HG02973 (cell line): Measurements from ENCODE around the gene NDUFA8.
"Not testable (repeated sequence)": the region's sequence is repeated elsewhere in the genome, so short reads cannot be mapped to it uniquely, and the experiment has no call there.

Experiments
- ATAC-seq: cut with Tn5 transposase; IDR thresholded peaks from one replicate; pipeline ENCODE4 v1.9.1; 2021; ENCODE audit warnings: moderate library complexity; ENCODE audit not compliant: unreplicated experiment

Gene NDUFA8

GRCh38 chr9:122122468-122122867, 37.1 kb downstream of the NDUFA8 start:
- ATAC-seq, result no peak

DNA sequence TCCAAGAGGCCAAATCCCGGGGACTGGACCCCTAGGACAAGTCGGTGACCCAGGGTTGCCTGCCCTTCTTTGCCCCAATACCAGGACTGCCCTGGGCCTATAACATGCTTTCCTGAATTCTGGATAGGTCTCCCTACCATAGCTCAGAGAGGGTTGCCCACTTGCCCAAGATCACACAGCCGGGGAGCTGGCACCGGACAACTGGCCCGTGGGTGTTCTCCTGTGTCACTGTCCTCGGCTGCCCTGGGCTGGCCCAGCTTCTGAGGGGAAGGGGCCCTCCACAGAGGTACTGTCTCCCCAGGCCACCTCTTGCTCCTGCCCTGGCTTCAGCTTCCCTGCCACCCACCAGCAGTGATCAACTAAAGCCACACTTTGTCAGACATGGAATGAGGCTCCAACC, 37.6 kb downstream of the NDUFA8 start:
- no peak for ATAC-seq

GRCh38 chr9:122121391-122121790, 38.2 kb downstream of the NDUFA8 start:
- ATAC-seq, result no peak

GRCh38 chr9:122120316-122121071, 39.1 kb downstream of the NDUFA8 start:
- no peak for ATAC-seq

- no peak for ATAC-seq
Measured at GRCh38 chr9:122119721-122120120, 39.9 kb downstream of the NDUFA8 start.

DNA sequence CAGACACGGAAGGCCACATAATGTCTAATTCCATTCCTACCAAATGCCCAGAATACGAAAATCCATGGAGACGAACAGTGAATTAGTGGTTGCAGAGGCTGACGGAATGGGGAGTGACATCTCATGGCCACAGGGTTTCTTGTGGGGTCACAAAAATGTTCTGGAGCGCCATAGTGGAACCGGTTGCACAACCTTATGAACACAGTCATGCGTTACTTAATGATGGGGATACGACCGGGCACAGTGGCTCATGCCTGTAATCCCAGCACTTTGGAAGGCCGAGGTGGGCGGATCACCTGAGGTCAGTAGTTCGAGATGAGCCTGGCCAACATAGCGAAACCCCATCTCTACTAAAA, 40.4 kb downstream of the NDUFA8 start:
- no peak for ATAC-seq

DNA sequence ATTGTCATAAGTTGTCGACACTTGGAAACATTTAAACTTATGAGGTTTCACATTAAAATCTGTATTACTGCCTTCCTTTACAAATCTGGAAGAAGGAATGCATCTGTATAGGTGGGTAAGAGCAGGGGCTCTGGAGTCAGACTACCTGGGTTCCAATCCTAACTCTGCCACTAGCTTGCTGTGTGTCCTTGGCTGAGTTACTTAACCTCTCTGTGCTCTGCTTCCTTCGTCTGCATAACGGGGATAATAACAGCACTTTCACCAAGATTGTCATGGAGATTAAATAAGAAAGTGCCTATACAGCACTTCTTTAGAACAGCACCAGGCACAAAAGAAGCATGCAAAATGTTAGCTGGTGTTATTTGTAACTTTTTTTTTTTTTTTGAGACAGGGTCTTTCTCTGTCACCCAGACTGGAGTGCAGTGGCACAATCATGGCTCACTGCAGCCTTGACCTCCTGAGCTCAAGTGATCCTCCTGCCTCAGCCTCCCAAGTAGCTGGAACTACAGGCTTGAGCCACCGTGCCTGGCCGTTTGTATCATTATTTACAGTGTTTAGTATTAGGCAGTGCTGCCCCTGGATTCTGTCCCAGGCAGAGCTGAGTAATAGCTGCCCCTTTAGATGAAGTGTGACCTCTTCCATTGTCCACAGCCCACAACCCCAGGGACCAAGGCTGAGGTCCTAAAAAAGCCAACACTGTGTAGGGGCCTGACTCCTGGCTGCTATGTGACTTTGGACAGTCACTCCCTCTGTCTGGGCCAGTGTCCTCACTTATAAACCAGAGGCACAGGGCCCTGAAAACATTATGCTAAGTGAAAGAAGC, 41.0 kb downstream of the NDUFA8 start:
- ATAC-seq, result no peak

GRCh38 chr9:122117241-122117640, 42.3 kb downstream of the NDUFA8 start:
- not testable (repeated sequence) for ATAC-seq

DNA sequence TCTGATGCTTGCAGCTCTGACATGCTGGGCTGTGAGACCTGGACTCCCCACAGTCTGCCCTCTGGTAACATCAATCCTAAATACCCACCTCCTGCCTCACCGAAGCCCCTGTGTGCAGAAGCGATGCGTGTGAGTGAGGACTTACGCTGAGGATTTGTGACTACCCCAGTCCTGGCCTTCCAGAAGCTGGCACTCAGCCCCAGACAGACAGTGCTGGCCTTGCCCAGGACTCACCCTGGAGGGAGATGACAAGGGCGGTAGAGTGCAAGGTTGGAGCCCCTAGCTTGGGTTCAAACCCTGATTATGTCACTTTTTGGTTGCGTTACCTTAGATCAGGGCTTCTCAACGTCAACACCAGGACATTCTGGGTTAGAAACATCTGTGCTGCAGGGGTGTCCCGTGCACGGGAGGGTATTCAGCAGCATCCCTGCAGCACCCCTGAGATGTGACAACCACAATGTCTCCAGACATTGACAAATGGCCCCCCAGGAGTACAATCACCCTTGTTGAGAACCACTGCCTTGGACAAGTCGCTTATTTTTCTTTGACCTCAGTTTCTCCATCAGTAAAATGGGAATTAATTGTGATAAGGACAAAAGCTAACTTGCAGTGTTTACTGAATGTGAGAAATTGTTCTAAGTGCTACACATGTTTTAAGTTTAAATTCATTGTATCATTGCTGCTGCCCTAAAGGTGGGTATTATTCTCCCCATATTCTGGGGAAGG, 43.0 kb downstream of the NDUFA8 start:
- ATAC-seq, result no peak

DNA sequence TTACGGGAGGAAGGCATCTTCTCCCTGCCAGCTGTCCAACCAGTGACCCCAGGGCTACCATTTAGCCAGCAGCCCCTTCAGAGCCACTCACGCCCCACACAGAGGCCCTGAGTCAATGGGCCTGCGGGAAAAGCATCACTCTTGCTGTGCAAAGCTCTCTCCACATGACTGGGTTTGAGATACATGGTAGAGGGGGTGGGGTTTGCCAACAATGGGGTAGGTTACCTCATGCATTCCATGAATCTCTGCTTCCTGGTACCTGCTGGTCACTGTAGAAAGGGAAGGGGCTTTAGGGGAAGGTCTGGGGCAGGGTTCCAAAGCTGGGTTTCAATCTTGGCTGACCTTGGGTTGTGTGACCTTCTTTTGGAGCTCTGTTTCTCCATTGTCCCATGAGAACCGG, 43.5 kb downstream of the NDUFA8 start:
- ATAC-seq, result no peak

- ATAC-seq, result no peak
Measured at GRCh38 chr9:122115176-122116035, 44.2 kb downstream of the NDUFA8 start.

GRCh38 chr9:122113574-122113973, 46.0 kb downstream of the NDUFA8 start:
- ATAC-seq, result no peak

- no peak for ATAC-seq
Measured at GRCh38 chr9:122112238-122112637, 47.3 kb downstream of the NDUFA8 start.

GRCh38 chr9:122111413-122112085, 48.0 kb downstream of the NDUFA8 start:
- ATAC-seq, result no peak

- no peak for ATAC-seq
Measured at GRCh38 chr9:122110100-122110833, 49.3 kb downstream of the NDUFA8 start.

GRCh38 chr9:122109035-122109813, 50.4 kb downstream of the NDUFA8 start:
- no peak for ATAC-seq

DNA sequence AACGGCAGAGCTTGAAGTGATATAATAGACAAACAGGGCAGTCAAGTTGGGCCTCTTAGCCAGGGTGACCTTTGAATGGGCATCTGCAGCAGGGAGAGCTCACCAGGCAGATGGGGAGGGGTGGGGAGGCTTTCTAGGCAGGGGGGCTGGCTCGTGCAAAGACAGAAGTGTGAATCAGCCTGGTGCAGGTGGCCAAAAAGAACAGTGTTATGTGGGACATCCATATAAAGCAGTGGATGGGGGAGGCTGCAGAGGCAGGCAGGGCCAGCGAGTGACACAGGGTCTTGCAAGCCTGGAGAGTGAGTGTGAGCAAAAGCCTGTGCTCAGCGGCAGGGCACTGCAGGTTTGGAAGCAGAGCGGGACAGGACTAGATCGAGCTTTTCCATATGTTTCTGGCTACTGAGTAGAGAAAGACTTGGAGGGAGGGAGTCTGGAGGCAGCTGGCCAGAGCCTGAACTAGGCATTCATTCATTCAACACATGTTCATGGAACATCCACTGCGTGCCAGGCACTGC, 52.2 kb downstream of the NDUFA8 start:
- ATAC-seq, result no peak

DNA sequence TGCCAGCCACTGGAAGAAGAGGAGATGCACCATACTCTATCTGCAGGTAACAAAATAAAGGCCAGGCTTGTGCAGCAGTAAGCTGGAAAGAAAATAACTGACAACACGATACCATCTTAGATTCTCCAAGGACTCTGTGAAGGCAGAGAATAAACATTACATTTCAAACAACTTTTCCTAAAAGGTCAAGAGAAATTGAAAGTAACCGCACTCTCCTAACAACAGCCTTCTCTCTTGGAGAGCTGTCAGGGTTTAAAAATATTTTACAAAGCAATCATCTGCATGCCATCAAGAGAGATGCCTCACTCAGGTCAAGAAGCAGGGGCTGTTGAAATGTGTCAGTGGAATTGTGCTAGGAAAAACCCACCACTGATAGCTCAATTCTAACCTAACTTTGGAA, 53.0 kb downstream of the NDUFA8 start:
- no peak for ATAC-seq

DNA sequence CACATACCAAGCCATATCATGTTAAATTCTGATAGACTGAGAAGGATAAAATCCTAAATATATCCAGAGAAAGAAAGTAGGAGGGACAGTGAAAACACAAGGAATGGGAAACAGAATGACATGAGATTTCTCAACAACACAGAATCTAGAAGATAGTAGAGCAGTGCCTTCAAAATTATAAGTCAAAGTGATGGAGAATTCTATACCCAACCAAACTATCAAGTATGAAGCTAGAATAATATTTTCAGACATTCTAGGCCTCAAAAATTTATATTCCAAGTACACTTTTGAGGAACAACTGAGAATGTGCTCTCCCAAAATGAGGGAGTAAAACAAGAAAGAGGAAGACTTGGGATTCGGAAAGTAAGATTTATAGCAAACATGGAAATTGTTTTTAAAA, 55.6 kb downstream of the NDUFA8 start:
- ATAC-seq, result no peak
